K562 (cell line): ENCODE data around the gene LCLAT1. TPM values are rescaled to one million over a fixed set of nuclear protein-coding genes. Genes with fewer than 3 reads are reported as not detected.
A peak's percentile ranks its signal among the peaks of the same experiment; 100 is the strongest.

Experiments
- ATAC-seq: fragments of 200-7000 bp; cut with Tn5 transposase; 3 replicates; pipeline ENCODE4 v1.9.1; 2020; ENCODE audit warnings: moderate library complexity
- BruUV-seq: library from RNA; stranded (reverse); fragments of 400-500 nt; replicated peaks from 2 replicates; lab custom pipeline; 2021; lab: Mats Ljungman, UMichigan
- CTCF ChIA-PET: fragments of 300-600 bp; formaldehyde crosslinking; extraction: SDS; loops from one replicate; lab custom pipeline; 2021; ENCODE audit warnings: low intra/inter-chr PET ratio; lab: Yijun Ruan, JAX
- POLR2A ChIA-PET: fragments of 300-600, 350-650 bp; sonication (Branson Sonifier 250); formaldehyde crosslinking; extraction: SDS; loops from one replicate; lab custom pipeline; 2021; ENCODE audit warnings: antibody characterized with exemption, inconsistent platforms; lab: Yijun Ruan, JAX
- DNase-seq, 4 experiments: peaks; one replicate each; pipeline versions ENCODE4 v3.0.0 to v3.0.0-alpha.2; 2011 to 2018; ENCODE audit warnings: low spot score in 3 of 4, mixed read lengths in 3 of 4; ENCODE audit errors: extremely low read depth in 1 of 4
- FAIRE-seq: peaks from 2 replicates; lab custom pipeline; 2011; peaks lifted over from hg19 to GRCh38; lab: Jason Lieb, UNC
- H2AFZ ChIP-seq: 2 replicates; pipeline ENCODE4 v1.6.0; 2011; ENCODE audit warnings: low read depth, low read length, control low read depth, inconsistent platforms
- H3K27ac ChIP-seq: fragments of 200-600 bp; 3 replicates; pipeline ENCODE4 v1.8.0; 2011; ENCODE audit warnings: low read depth, mild to moderate bottlenecking, control low read depth, inconsistent platforms, low read length, moderate library complexity, mixed read lengths; ENCODE audit errors: extremely low read depth
- H3K27me3 ChIP-seq, 2 experiments: fragments of 300-600 bp in 1 of 2; 2 replicates in 1 of 2; 3 replicates in 1 of 2; pipeline versions ENCODE4 v1.6.0 to v1.8.0; 2011; ENCODE audit warnings: inconsistent platforms in 2 of 2, low read length in 2 of 2, mild to moderate bottlenecking in 1 of 2, mixed read lengths in 1 of 2, moderate library complexity in 1 of 2; ENCODE audit not compliant: control insufficient read depth in 2 of 2, insufficient read depth in 2 of 2
- H3K36me3 ChIP-seq: fragments of 300-600 bp; 3 replicates; pipeline ENCODE4 v1.8.0; 2011; ENCODE audit warnings: mild to moderate bottlenecking, low read length, inconsistent platforms; ENCODE audit not compliant: control insufficient read depth, insufficient read depth
- H3K4me1 ChIP-seq, 2 experiments: fragments of 200-600 bp in 1 of 2; replicated peaks in 1 of 2; 2 replicates in 1 of 2; 3 replicates in 1 of 2; pipeline versions ENCODE4 v1.5.1 to v1.8.0; 2011; ENCODE audit warnings: inconsistent platforms in 2 of 2, low read length in 2 of 2, mild to moderate bottlenecking in 1 of 2, mixed read lengths in 1 of 2, moderate library complexity in 1 of 2; ENCODE audit not compliant: control insufficient read depth in 2 of 2, insufficient read depth in 2 of 2
- H3K4me2 ChIP-seq: 2 replicates; pipeline ENCODE4 v1.6.1; 2011; ENCODE audit warnings: low read length, control low read depth, inconsistent platforms, mixed read lengths; ENCODE audit not compliant: insufficient read depth
- H3K4me3 ChIP-seq: fragments of 200-600 bp; sonication (generic), shearing (Covaris generic); 2 replicates; pipeline ENCODE4 v1.5.1; 2016; ENCODE audit warnings: control low read depth, inconsistent platforms
- H3K79me2 ChIP-seq: fragments of 200-600 bp; 3 replicates; pipeline ENCODE4 v1.8.0; 2011; ENCODE audit warnings: low read length, inconsistent platforms; ENCODE audit not compliant: control insufficient read depth, insufficient read depth
- H3K9ac ChIP-seq, 2 experiments: 2 replicates each; pipeline versions ENCODE4 v1.6.0 to v1.6.1; 2011; ENCODE audit warnings: low read depth in 2 of 2, low read length in 2 of 2, control low read depth in 1 of 2, inconsistent platforms in 1 of 2, mild to moderate bottlenecking in 1 of 2, mixed read lengths in 1 of 2; ENCODE audit not compliant: insufficient read depth in 1 of 2
- H3K9me1 ChIP-seq: one replicate; pipeline ENCODE4 v1.6.0; 2011; ENCODE audit warnings: inconsistent platforms, mild to moderate bottlenecking, low read length, moderate library complexity; ENCODE audit not compliant: control insufficient read depth, insufficient read depth
- H3K9me3 ChIP-seq: replicated peaks from 2 replicates; pipeline ENCODE4 v1.5.1; 2011; ENCODE audit warnings: low read depth, low read length, inconsistent platforms; ENCODE audit not compliant: control insufficient read depth, insufficient read depth
- H4K20me1 ChIP-seq: replicated peaks from 2 replicates; pipeline ENCODE4 v1.6.1; 2011; ENCODE audit warnings: low read length, inconsistent platforms, mixed read lengths; ENCODE audit not compliant: control insufficient read depth, insufficient read depth
- CBFA2T2 ChIP-seq: fragments of 450-650 bp; conservative IDR thresholded peaks from 2 replicates; pipeline ENCODE4 v1.6.1; 2017; ENCODE audit warnings: mild to moderate bottlenecking
- CBFA2T3 ChIP-seq: fragments of 450-650 bp; IDR thresholded peaks from 2 replicates; pipeline ENCODE4 v1.6.1; 2017
- FOXK2 ChIP-seq, 2 experiments: fragments of 450-650 bp; IDR thresholded peaks in 1 of 2; conservative IDR thresholded peaks in 1 of 2; 2 replicates each; pipeline ENCODE4 v1.6.1; 2016; ENCODE audit warnings: low read depth in 2 of 2, mild to moderate bottlenecking in 1 of 2
- FOXM1 ChIP-seq, 2 experiments: fragments of 450-650 bp in 1 of 2; sonication (generic) in 1 of 2; formaldehyde crosslinking in 1 of 2; IDR thresholded peaks; 2 replicates each; pipeline versions ENCODE4 v1.6.1 to v1.9.0; 2017 to 2022; ENCODE audit warnings: low read depth in 2 of 2, mild to moderate bottlenecking in 2 of 2, missing genetic modification reagents in 1 of 2, moderate library complexity in 1 of 2
- MYBL2 ChIP-seq, 2 experiments: fragments of 450-650 bp in 1 of 2; sonication (generic) in 1 of 2; formaldehyde crosslinking in 1 of 2; IDR thresholded peaks; 2 replicates each; pipeline versions ENCODE4 v1.6.1 to v1.8.1; 2017 to 2022; ENCODE audit warnings: borderline replicate concordance in 1 of 2, inconsistent platforms in 1 of 2, low read depth in 1 of 2, mild to moderate bottlenecking in 1 of 2, missing genetic modification reagents in 1 of 2, moderate library complexity in 1 of 2
- PRMT5 ChIP-seq: sonication (generic); formaldehyde crosslinking; IDR thresholded peaks from 2 replicates; pipeline ENCODE4 v1.5.0; 2020; ENCODE audit warnings: missing genetic modification reagents
- RCOR1 ChIP-seq, 2 experiments: IDR thresholded peaks; 2 replicates each; pipeline ENCODE4 v1.6.1; 2012; ENCODE audit warnings: low read depth in 2 of 2, low read length in 2 of 2, borderline replicate concordance in 1 of 2, improper control_type of control experiment in 1 of 2
- TEAD4 ChIP-seq, 2 experiments: sonication (generic) in 1 of 2; formaldehyde crosslinking in 1 of 2; IDR thresholded peaks; 2 replicates each; pipeline versions ENCODE4 v1.6.1 to v1.8.0; 2012 to 2022; ENCODE audit warnings: borderline replicate concordance in 1 of 2, inconsistent platforms in 1 of 2, low read length in 1 of 2, mild to moderate bottlenecking in 1 of 2, missing genetic modification reagents in 1 of 2
- XRCC4 ChIP-seq: IDR thresholded peaks from one replicate; pipeline ENCODE4 v1.6.1; 2011; ENCODE audit not compliant: insufficient read depth, insufficient read length; ENCODE audit errors: extremely low read depth
- WGBS: fragments of 100-300 bp; shearing (Covaris generic); methylation state at CpG from one replicate; pipeline ENCODE4 v1.1.6; 2016; ENCODE audit warnings: low coverage, mixed read lengths; ENCODE audit not compliant: insufficient coverage; ENCODE audit errors: missing lambda C conversion rate; 5-methylcytosine and 5-hydroxymethylcytosine counted together
- in situ Hi-C: fragments of 300-500 bp; cut with MboI; formaldehyde crosslinking; loops from 4 replicates; pipeline ENCODE4 v1.15.0; 2018; ENCODE audit warnings: inconsistent platforms, mixed read lengths
- intact Hi-C: fragments of 100-400 bp; cut with micrococcal nuclease; formaldehyde crosslinking; loops from 2 replicates; pipeline ENCODE4 v1.14.2; 2022
- polyA plus RNA-seq, 8 experiments: library from polyadenylated mRNA; depleted of rRNA in 4 of 8; stranded (reverse) in 5 of 8; unstranded in 3 of 8; fragments of >200 nt; fragmentation: Nextera tagmentation in 2 of 8; fragmentation: Illumina TruSeq in 1 of 8; extraction: Ambion mirVana in 2 of 8; extraction: Trizol in 1 of 8; gene quantifications; 2 replicates each; pipeline versions ENCODE4 v1.2.1 to v1.2.3, GENCODE V29; 2011 to 2014; ENCODE audit warnings: inconsistent platforms in 1 of 8, missing spikeins in 1 of 8
- total RNA-seq, 7 experiments: library from RNA; depleted of rRNA in 6 of 7; stranded (reverse); fragments of >200 nt in 6 of 7; fragmentation: Illumina TruSeq in 2 of 7; extraction: Trizol in 2 of 7; gene quantifications; 2 replicates each; pipeline versions ENCODE4 v1.2.1 to v1.2.3, GENCODE V29; 2011 to 2021; ENCODE audit warnings: low replicate concordance in 1 of 7
- TF ChIP-seq, protein P1 (sequence below): fragments of 450-650 bp; IDR thresholded peaks from 2 replicates; pipeline ENCODE4 v1.6.1; 2016; ENCODE audit warnings: mild to moderate bottlenecking, moderate library complexity

LCLAT1 gene
- total and polyA plus RNA-seq, 9 of the 15 experiments (the other 6 are each of a cell fraction or from before 2014, with no cell fraction given): 8.9 to 63.3 (median 25.4) TPM

DNA sequence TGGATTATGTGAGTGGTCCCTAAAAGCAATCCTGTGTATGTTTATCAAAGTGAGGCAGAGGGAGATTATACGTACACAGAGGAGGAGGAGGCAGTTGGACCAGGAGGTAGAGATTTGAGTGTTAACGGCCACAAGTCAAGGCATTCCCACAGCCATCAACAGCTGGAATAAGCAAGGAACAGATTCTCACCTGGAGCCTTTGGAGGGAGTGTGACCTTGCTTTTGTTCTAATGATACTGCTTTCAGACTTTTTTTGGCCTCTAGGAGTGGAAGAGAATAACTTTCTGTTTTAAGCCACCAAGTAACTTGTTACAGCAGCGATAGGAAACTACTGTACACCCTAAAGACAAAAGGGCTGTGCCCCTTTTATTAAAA is 18.1 kb downstream of the LCLAT1 start:
- intact Hi-C loops (no loop called here), in situ Hi-C loops (no loop called here)
- Histone ChIP-seq H3K9me1 (no peaks in the 10 kb centered on the region), H3K4me1 (peaks cover 2 to 11% of the 10 kb centered on the region in 2 experiments; a peak in 2 of 5 replicates), H3K9me3 (no peaks in the 10 kb centered on the region), H3K27ac (peak overlapping the region; percentile 13; the same call in 1 of the 3 replicates), H3K4me3 (no peak overlapping the region), H3K36me3 (no peaks in the 10 kb centered on the region), H3K4me2 (peak overlapping the region; percentile 16; the same call in 1 of the 2 replicates), H3K79me2 (peaks cover 79% of the 10 kb centered on the region), H2AFZ (no peak overlapping the region), H3K27me3 (no peaks in the 10 kb centered on the region), H4K20me1 (no peaks in the 10 kb centered on the region; the same call in none of the 2 replicates), H3K9ac (peak overlapping the region in 1 of 2 experiments; percentile 21; a peak in 1 of 4 replicates)
- CTCF ChIA-PET: no interaction called here
- ATAC-seq (peak; percentile 84), DNase-seq (peak in 1 of 4 experiments; percentile 28), FAIRE-seq (peak; percentile 64)
- POLR2A ChIA-PET: no interaction called here
- 33% methylated on average over 3 of the region's 3 CpGs for WGBS
- BruUV-seq: no TSS peak
- TF ChIP-seq RCOR1 (IDR thresholded peaks at IDR 0.05; ENCODE audit: borderline replicate concordance in 1 of 2, low read depth in 2 of 2, low read length in 2 of 2): peak in 1 of 2 experiments; percentile 51; a peak in 1 of 4 replicates
- no peak for TF ChIP-seq XRCC4
- TF ChIP-seq, protein P1, sequence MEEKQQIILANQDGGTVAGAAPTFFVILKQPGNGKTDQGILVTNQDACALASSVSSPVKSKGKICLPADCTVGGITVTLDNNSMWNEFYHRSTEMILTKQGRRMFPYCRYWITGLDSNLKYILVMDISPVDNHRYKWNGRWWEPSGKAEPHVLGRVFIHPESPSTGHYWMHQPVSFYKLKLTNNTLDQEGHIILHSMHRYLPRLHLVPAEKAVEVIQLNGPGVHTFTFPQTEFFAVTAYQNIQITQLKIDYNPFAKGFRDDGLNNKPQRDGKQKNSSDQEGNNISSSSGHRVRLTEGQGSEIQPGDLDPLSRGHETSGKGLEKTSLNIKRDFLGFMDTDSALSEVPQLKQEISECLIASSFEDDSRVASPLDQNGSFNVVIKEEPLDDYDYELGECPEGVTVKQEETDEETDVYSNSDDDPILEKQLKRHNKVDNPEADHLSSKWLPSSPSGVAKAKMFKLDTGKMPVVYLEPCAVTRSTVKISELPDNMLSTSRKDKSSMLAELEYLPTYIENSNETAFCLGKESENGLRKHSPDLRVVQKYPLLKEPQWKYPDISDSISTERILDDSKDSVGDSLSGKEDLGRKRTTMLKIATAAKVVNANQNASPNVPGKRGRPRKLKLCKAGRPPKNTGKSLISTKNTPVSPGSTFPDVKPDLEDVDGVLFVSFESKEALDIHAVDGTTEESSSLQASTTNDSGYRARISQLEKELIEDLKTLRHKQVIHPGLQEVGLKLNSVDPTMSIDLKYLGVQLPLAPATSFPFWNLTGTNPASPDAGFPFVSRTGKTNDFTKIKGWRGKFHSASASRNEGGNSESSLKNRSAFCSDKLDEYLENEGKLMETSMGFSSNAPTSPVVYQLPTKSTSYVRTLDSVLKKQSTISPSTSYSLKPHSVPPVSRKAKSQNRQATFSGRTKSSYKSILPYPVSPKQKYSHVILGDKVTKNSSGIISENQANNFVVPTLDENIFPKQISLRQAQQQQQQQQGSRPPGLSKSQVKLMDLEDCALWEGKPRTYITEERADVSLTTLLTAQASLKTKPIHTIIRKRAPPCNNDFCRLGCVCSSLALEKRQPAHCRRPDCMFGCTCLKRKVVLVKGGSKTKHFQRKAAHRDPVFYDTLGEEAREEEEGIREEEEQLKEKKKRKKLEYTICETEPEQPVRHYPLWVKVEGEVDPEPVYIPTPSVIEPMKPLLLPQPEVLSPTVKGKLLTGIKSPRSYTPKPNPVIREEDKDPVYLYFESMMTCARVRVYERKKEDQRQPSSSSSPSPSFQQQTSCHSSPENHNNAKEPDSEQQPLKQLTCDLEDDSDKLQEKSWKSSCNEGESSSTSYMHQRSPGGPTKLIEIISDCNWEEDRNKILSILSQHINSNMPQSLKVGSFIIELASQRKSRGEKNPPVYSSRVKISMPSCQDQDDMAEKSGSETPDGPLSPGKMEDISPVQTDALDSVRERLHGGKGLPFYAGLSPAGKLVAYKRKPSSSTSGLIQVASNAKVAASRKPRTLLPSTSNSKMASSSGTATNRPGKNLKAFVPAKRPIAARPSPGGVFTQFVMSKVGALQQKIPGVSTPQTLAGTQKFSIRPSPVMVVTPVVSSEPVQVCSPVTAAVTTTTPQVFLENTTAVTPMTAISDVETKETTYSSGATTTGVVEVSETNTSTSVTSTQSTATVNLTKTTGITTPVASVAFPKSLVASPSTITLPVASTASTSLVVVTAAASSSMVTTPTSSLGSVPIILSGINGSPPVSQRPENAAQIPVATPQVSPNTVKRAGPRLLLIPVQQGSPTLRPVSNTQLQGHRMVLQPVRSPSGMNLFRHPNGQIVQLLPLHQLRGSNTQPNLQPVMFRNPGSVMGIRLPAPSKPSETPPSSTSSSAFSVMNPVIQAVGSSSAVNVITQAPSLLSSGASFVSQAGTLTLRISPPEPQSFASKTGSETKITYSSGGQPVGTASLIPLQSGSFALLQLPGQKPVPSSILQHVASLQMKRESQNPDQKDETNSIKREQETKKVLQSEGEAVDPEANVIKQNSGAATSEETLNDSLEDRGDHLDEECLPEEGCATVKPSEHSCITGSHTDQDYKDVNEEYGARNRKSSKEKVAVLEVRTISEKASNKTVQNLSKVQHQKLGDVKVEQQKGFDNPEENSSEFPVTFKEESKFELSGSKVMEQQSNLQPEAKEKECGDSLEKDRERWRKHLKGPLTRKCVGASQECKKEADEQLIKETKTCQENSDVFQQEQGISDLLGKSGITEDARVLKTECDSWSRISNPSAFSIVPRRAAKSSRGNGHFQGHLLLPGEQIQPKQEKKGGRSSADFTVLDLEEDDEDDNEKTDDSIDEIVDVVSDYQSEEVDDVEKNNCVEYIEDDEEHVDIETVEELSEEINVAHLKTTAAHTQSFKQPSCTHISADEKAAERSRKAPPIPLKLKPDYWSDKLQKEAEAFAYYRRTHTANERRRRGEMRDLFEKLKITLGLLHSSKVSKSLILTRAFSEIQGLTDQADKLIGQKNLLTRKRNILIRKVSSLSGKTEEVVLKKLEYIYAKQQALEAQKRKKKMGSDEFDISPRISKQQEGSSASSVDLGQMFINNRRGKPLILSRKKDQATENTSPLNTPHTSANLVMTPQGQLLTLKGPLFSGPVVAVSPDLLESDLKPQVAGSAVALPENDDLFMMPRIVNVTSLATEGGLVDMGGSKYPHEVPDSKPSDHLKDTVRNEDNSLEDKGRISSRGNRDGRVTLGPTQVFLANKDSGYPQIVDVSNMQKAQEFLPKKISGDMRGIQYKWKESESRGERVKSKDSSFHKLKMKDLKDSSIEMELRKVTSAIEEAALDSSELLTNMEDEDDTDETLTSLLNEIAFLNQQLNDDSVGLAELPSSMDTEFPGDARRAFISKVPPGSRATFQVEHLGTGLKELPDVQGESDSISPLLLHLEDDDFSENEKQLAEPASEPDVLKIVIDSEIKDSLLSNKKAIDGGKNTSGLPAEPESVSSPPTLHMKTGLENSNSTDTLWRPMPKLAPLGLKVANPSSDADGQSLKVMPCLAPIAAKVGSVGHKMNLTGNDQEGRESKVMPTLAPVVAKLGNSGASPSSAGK: no peak
- TF ChIP-seq PRMT5: no peak
- TF ChIP-seq FOXK2 (conservative IDR thresholded peaks at IDR 0.05 in 1 of 2, IDR thresholded peaks at IDR 0.05 in 1 of 2; ENCODE audit: low read depth in 2 of 2): 0 out of 4 replicates have a peak, but pooled peaks of 1 of the 2 experiments have one; percentile 17
- TF ChIP-seq CBFA2T2: peak; percentile 29; the same call in 1 of the 2 replicates
- peak; percentile 48; the same call in 1 of the 2 replicates for TF ChIP-seq FOXM1 (IDR thresholded peaks at IDR 0.05; ENCODE audit: low read depth)
- no peak for TF ChIP-seq FOXM1 (CRISPR knock-in tag; IDR thresholded peaks at IDR 0.05; ENCODE audit: low read depth)
- peak; percentile 60 for TF ChIP-seq CBFA2T3
- TF ChIP-seq TEAD4 (IDR thresholded peaks at IDR 0.05; ENCODE audit: low read length): 0 out of 2 replicates have a peak, but pooled peaks have one; percentile 13
- TF ChIP-seq TEAD4 (CRISPR knock-in tag; IDR thresholded peaks at IDR 0.05; ENCODE audit: borderline replicate concordance): no peak
- TF ChIP-seq MYBL2 (IDR thresholded peaks at IDR 0.05; ENCODE audit: low read depth): peak; percentile 51
- no peak for TF ChIP-seq MYBL2 (CRISPR knock-in tag; IDR thresholded peaks at IDR 0.05; ENCODE audit: borderline replicate concordance)
